K562 treated with DMSO at 1 percent for 4 hours (cell line): Measurements from ENCODE around the gene CD99L2. TPM values are rescaled to one million over a fixed set of nuclear protein-coding genes. Genes with fewer than 3 reads are reported as not detected.

Experiments
- total RNA-seq: library from RNA; unstranded; fragments of 300-600 nt; gene quantifications from 2 replicates; pipeline ENCODE4 v1.2.3, GENCODE V29; 2022; ENCODE audit not compliant: insufficient read depth

CD99L2 gene
- 22.0 and 24.9 TPM in 2 replicates for total RNA-seq

GRCh38 chrX:150898343-150899190 lies at the start of gene CD99L2:
Gene CD99L2, minus strand, starts transcription at chrX:150898668. Its CDS starts 80 bp downstream, at chrX:150898588.

Other genes starting within 250 kb of the CD99L2 start
- gene MTMR1, start 205.3 kb downstream of the CD99L2 start, total RNA-seq: 12.9 and 13.4 TPM in 2 replicates
- 14.1 and 21.5 TPM in 2 replicates for gene HMGB3, start 84.7 kb upstream of the CD99L2 start, total RNA-seq